Left lung (tissue), 10 donors: Measurements from ENCODE around the gene UXS1. TPM values are rescaled to one million over a fixed set of nuclear protein-coding genes. Genes with fewer than 3 reads are reported as not detected.

Experiments
- ATAC-seq: fragments of 200-7000 bp; cut with Tn5 transposase; one replicate; pipeline ENCODE4 v1.9.1; 2020; ENCODE audit warnings: moderate library complexity
- DNase-seq, 4 donors: peaks; one replicate each; pipeline ENCODE4 v3.0.0-alpha.2; 2013 to 2020
- H3K27ac ChIP-seq, 2 donors: fragments of 200-600 bp; sonication (generic) in 1 of 2; one replicate each; pipeline versions ENCODE4 v1.5.0 to v1.8.0; 2020 to 2021
- H3K27me3 ChIP-seq, 2 donors: fragments of 200-600 bp; sonication (generic) in 1 of 2; one replicate each; pipeline versions ENCODE4 v1.5.0 to v1.8.0; 2020 to 2021
- H3K36me3 ChIP-seq, 2 donors: fragments of 200-600 bp; sonication (generic) in 1 of 2; one replicate each; pipeline versions ENCODE4 v1.5.0 to v1.8.0; 2020 to 2021
- H3K4me1 ChIP-seq, 2 donors: fragments of 200-600 bp; one replicate each; pipeline ENCODE4 v1.8.0; 2021
- H3K4me3 ChIP-seq, 2 donors: fragments of 200-600 bp; sonication (generic) in 1 of 2; one replicate each; pipeline versions ENCODE4 v1.5.0 to v1.8.0; 2020 to 2021; ENCODE audit warnings: mild to moderate bottlenecking in 1 of 2
- H3K9me3 ChIP-seq, 2 donors: fragments of 200-600 bp; sonication (generic) in 1 of 2; one replicate each; pipeline versions ENCODE4 v1.5.0 to v1.8.0; 2020 to 2021
- CTCF ChIP-seq, 2 donors: fragments of 200-600 bp; sonication (generic) in 1 of 2; IDR thresholded peaks; one replicate each; pipeline versions ENCODE4 v1.5.0 to v1.8.0; 2021; ENCODE audit warnings: antibody characterized with exemption in 2 of 2
- intact Hi-C, 2 donors: fragments of 100-400 bp; cut with DNase I; formaldehyde crosslinking; loops; one replicate each; pipeline versions ENCODE4 v1.11.2 to v1.14.2; 2022
- polyA plus RNA-seq, 6 donors: library from polyadenylated mRNA; unstranded; fragments of 120-200 nt; gene quantifications; one replicate each; pipeline ENCODE4 v1.2.1, GENCODE V29; 2013; ENCODE audit not compliant: insufficient read length in 6 of 6
- total RNA-seq, 2 donors: library from RNA; stranded (reverse); fragmentation: NEBNext Ultra II Directional; extraction: Animal tissue kit (Norgen Biotek cat#: 25700); gene quantifications; one replicate each; pipeline ENCODE4 v1.2.1, GENCODE V29; 2021
- donor health status: DM: no; HTN: yes; CAD: no.
- donor health status: DM: no; HTN: no; CAD: no.

Gene UXS1
- total and polyA plus RNA-seq, 8 donors: 46.9 to 98.5 (median 87.4) TPM

- no peak for TF ChIP-seq CTCF (IDR thresholded peaks at IDR 0.05)
- no peak for ATAC-seq
- intact Hi-C loops: no loop called here
- Histone ChIP-seq H3K9me3 (no peaks in the 10 kb centered on the region), H3K4me1 (peaks cover 0 to 21% of the 10 kb centered on the region in 2 donors), H3K27me3 (no peaks in the 10 kb centered on the region), H3K4me3 (no peak overlapping the region), H3K27ac (no peak overlapping the region), H3K36me3 (no peaks in the 10 kb centered on the region)
- DNase-seq: no peak
Observed at GRCh38 chr2:106177581-106177980, 16.5 kb downstream of the UXS1 start.

DNA sequence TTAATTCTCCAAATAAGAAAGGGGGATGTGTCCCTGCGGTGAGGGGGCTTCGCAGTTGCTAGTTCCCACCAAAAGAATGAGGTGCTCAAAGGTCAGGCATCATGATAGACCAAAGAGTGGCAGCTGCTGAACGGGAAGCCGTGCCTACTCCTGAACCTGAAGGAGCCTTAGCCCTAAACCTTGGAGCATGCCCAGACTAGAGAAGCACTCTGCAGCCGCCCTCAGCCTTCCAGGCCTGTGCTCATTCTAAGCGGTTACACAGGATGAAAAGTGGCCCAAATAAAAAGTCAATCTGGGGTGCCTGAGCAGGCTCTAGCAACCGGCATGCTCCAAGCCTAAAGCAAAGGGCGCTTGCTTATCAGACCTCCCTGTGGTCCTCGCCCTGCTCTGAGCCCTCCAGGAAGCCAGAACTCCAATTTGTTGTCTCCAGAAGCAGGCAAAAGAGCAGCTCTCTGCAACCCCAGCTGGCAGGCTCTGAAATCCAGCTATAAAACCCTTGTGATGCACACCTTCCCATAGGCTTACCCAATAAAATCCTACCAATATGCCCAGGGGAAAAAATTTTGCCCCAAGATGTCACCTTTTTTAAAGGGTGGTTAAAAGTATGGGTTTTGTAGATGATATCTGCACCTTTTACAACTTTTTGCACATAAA lies 17.5 kb downstream of the UXS1 start:
- ATAC-seq (peak; percentile 56), DNase-seq (no peak)

DNA sequence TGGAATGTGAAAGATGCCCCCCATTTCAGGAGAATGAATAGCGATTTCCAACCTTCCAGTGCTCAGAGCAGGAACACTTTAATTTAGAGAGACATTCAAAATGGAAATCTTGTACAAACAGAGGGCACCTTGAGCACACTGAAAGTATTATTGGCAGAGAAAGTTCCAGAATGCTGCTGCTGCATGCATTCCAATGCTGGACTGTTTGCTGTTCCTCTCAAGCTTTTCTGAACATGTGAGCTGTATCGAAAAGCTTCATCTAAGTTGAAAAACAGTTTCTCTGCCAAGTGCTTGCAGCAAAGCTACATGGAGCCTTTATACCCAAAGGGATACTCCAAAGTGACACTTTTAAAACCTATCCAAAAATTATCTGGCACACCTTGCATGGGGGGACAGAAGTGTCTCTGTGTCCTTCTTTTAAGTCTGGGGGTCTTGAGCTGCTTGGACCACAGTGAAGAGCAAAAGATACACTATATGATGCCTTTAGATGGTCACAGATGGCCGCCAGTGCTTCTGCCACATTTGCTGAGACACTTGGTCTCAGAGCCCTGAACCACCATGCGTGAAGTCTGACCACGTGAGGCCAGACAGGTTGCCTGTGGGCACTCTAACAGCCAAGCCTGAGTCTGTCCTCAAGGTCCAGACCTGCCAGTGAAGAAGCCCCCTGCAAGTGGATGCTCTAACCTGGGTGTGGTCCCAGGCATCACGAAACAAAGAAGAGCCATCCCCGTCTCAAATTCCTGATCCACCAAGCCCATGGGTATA lies 18.8 kb downstream of the UXS1 start:
- Histone ChIP-seq H3K4me3 (no peak overlapping the region), H3K4me1 (peaks cover 0 to 21% of the 10 kb centered on the region in 2 donors), H3K36me3 (no peaks in the 10 kb centered on the region), H3K27me3 (no peaks in the 10 kb centered on the region), H3K9me3 (no peaks in the 10 kb centered on the region), H3K27ac (peak overlapping the region in 1 of 2 donors; percentile 48)
- intact Hi-C loops: no loop called here
- DNase-seq (peak in 1 of 4 donors; percentile 39), ATAC-seq (peak; percentile 88)
- TF ChIP-seq CTCF (IDR thresholded peaks at IDR 0.05): no peak

More for the DNA sequence above, 17.5 kb downstream of the UXS1 start:
- intact Hi-C loops: no loop called here
- H3K27me3 ChIP-seq: no peaks in the 10 kb centered on the region
- H3K36me3 ChIP-seq: no peaks in the 10 kb centered on the region
- H3K9me3 ChIP-seq: no peaks in the 10 kb centered on the region
- H3K27ac ChIP-seq: no peak overlapping the region
- no peak overlapping the region for H3K4me3 ChIP-seq
- peaks cover 0 to 21% of the 10 kb centered on the region in 2 donors for H3K4me1 ChIP-seq
- no peak for TF ChIP-seq CTCF (IDR thresholded peaks at IDR 0.05)

DNA sequence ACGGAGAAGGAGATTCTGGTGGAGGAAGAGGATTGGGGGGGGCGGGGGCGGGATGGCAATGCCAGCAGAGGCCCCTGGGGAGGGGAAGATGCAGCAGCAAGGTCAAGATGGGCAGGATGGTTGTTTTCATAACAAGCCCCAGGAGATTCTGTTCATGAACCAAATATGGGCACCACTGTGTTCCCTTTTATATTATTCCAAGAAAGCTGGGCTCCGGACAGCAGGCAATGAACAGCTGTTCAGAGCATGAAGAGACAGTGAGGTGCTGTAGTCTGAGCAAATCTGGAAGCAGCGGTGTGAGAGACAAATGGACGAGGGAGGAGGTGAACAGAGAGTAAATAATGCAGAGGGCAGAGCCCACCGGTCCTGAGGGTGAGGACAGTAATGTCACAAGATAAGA lies 20.0 kb downstream of the UXS1 start:
- H3K36me3 ChIP-seq: no peaks in the 10 kb centered on the region
- peak overlapping the region in 1 of 2 donors; percentile 48 for H3K27ac ChIP-seq
- H3K9me3 ChIP-seq: no peaks in the 10 kb centered on the region
- ATAC-seq (no peak), DNase-seq (no peak)
- peaks cover under 1 to 21% of the 10 kb centered on the region in 2 donors for H3K4me1 ChIP-seq
- no peak for TF ChIP-seq CTCF (IDR thresholded peaks at IDR 0.05)
- intact Hi-C loops: no loop called here
- no peaks in the 10 kb centered on the region for H3K27me3 ChIP-seq
- no peak overlapping the region for H3K4me3 ChIP-seq

DNA sequence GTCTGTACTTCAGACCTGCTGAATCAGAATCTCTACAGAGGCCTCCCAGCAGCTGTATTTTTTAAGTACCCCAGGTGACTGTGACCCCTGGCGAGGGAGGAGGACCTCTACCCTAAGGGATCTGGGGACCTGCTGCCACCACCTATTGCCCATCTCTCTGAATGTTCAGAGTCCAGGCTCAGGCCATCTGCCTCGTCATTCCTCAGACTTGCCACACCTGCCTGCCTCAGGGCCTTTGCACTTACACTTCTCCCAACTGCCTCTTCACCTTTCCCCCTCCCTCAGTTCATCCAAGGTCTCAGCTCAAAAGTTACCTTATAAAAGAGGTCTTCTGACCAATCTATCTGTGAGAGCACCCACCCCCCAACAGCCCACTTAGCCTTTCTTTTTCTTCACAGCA lies 21.5 kb downstream of the UXS1 start:
- no peaks in the 10 kb centered on the region for H3K27me3 ChIP-seq
- ATAC-seq (no peak), DNase-seq (no peak)
- no peaks in the 10 kb centered on the region for H3K36me3 ChIP-seq
- intact Hi-C loops: no loop called here
- no peak overlapping the region for H3K4me3 ChIP-seq
- peaks cover 3 to 21% of the 10 kb centered on the region in 2 donors for H3K4me1 ChIP-seq
- no peak overlapping the region for H3K27ac ChIP-seq
- no peak for TF ChIP-seq CTCF (IDR thresholded peaks at IDR 0.05)
- H3K9me3 ChIP-seq: no peaks in the 10 kb centered on the region
